Tibial artery (tissue), 4 donors: ENCODE data around the gene AFAP1L2.

Source experiments
- DNase-seq, 2 donors: peaks; one replicate each; pipeline ENCODE4 v3.0.0-alpha.2; 2019
- H3K27ac ChIP-seq, 2 donors: fragments of 200-600 bp; sonication (generic) in 1 of 2; 1 replicate in 1 of 2; 2 replicates in 1 of 2; pipeline ENCODE4 v1.5.1; 2018 to 2019; ENCODE audit warnings: mild to moderate bottlenecking in 1 of 2
- H3K27me3 ChIP-seq, 2 donors: fragments of 200-600 bp; sonication (generic) in 1 of 2; one replicate each; pipeline versions ENCODE4 v1.5.1 to v1.6.0; 2016 to 2019
- H3K36me3 ChIP-seq, 3 donors: fragments of 200-600 bp; sonication (generic) in 2 of 3; one replicate each; pipeline ENCODE4 v1.5.1; 2016 to 2019; ENCODE audit warnings: mild to moderate bottlenecking in 2 of 3
- H3K4me1 ChIP-seq, 4 donors: fragments of 200-600 bp; sonication (generic) in 2 of 4; 1 replicate in 3 of 4; 2 replicates in 1 of 4; pipeline ENCODE4 v1.5.1; 2016 to 2019
- H3K4me3 ChIP-seq, 2 donors: fragments of 200-600 bp; sonication (generic) in 1 of 2; 1 replicate in 1 of 2; 2 replicates in 1 of 2; pipeline ENCODE4 v1.5.1; 2018 to 2019; ENCODE audit warnings: mild to moderate bottlenecking in 2 of 2
- H3K9me3 ChIP-seq, 3 donors: fragments of 200-600 bp; sonication (generic) in 1 of 3; one replicate each; pipeline ENCODE4 v1.5.1; 2016 to 2019
- intact Hi-C: fragments of 100-400 bp; cut with DNase I; formaldehyde crosslinking; loops from one replicate; pipeline ENCODE4 v1.15.0; 2023; ENCODE audit warnings: low total_unique reads
- TF ChIP-seq, protein P1 (sequence below), 2 experiments: fragments of 200-600 bp in 1 of 2; fragments of 450-650 bp in 1 of 2; IDR thresholded peaks; one replicate each; pipeline ENCODE4 v1.5.1; 2017 to 2019; ENCODE audit warnings: antibody characterized with exemption in 2 of 2, mild to moderate bottlenecking in 1 of 2, moderate library complexity in 1 of 2

The AFAP1L2 gene

DNA sequence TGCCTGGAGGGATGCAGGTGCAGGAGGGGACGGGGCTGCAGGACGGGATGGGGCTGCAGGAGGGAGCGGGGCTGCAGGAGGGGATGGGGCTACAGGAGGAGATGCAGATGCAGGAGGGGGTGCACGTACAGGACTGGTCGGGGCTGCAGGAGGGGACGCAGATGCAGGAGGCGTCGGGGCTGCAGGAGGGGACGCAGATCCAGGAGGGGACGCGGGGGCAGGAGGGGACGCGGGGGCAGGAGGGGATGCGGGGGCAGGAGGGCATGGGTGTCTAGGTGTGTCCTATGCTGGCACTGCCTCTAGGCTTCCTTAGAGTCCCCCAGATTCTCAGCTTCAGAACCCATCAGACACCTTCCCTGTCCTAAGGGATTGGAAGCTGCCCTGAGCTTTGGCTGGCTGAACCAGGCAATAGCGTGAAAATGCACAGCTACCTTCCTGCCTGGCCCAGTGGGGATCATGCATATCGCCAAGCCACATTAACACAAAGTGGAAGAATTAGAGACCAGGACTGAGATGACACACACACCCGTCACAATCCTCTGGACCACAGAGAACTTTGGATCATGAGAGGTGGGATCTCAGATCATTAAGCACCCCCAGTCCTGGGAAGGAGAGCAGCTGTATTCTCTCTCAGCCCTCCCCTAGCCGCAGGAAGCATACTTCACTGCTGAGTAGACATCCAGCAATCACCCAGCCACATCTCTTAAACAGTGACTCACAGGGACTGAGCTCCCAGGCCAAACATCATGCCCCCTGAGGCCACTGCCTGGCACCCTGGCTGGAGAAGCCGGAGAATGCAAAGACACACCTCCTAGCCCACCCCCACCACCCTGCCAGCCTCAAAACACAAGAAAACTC lies 98.0 kb downstream of the AFAP1L2 start:
- TF ChIP-seq, protein P1, sequence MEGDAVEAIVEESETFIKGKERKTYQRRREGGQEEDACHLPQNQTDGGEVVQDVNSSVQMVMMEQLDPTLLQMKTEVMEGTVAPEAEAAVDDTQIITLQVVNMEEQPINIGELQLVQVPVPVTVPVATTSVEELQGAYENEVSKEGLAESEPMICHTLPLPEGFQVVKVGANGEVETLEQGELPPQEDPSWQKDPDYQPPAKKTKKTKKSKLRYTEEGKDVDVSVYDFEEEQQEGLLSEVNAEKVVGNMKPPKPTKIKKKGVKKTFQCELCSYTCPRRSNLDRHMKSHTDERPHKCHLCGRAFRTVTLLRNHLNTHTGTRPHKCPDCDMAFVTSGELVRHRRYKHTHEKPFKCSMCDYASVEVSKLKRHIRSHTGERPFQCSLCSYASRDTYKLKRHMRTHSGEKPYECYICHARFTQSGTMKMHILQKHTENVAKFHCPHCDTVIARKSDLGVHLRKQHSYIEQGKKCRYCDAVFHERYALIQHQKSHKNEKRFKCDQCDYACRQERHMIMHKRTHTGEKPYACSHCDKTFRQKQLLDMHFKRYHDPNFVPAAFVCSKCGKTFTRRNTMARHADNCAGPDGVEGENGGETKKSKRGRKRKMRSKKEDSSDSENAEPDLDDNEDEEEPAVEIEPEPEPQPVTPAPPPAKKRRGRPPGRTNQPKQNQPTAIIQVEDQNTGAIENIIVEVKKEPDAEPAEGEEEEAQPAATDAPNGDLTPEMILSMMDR (IDR thresholded peaks at IDR 0.05), result no peak
- no peaks in the 10 kb centered on the region for H3K27me3 ChIP-seq
- H3K27ac ChIP-seq, result no peak overlapping the region
- DNase-seq, result peak in 1 of 2 donors; percentile 41
- H3K9me3 ChIP-seq, result no peaks in the 10 kb centered on the region
- H3K36me3 ChIP-seq, result peaks cover 0 to 18% (median 0%) of the 10 kb centered on the region in 3 donors
- peaks cover 0 to 55% (median 24%) of the 10 kb centered on the region in 4 donors for H3K4me1 ChIP-seq
- H3K4me3 ChIP-seq, result no peak overlapping the region
- intact Hi-C loops, result no loop called here

DNA sequence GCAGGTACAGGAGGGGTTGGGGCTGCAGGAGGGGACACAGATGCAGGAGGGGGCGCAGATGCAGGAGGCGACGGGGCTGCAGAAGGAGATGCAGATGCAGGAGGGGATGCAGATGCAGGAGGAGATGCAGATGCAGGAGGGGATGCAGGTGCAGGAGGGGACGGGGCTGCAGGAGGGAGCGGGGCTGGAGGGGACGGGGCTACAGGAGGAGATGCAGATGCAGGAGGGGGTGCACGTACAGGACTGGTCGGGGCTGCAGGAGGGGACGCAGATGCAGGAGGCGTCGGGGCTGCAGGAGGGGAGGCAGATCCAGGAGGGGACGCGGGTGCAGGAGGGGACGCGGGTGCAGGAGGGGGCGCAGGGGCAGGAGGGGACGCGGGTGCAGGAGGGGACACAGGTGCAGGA lies 98.8 kb downstream of the AFAP1L2 start:
- H3K27me3 ChIP-seq, result no peaks in the 10 kb centered on the region
- peak in 1 of 2 donors; percentile 48 for DNase-seq
- peaks cover 0 to 57% (median 25%) of the 10 kb centered on the region in 4 donors for H3K4me1 ChIP-seq
- H3K36me3 ChIP-seq, result peaks cover 0 to 16% (median 0%) of the 10 kb centered on the region in 3 donors
- no peak overlapping the region for H3K4me3 ChIP-seq
- TF ChIP-seq, protein P1 (IDR thresholded peaks at IDR 0.05), result no peak
- H3K9me3 ChIP-seq, result no peaks in the 10 kb centered on the region
- no peak overlapping the region for H3K27ac ChIP-seq
- intact Hi-C loops, result no loop called here

DNA sequence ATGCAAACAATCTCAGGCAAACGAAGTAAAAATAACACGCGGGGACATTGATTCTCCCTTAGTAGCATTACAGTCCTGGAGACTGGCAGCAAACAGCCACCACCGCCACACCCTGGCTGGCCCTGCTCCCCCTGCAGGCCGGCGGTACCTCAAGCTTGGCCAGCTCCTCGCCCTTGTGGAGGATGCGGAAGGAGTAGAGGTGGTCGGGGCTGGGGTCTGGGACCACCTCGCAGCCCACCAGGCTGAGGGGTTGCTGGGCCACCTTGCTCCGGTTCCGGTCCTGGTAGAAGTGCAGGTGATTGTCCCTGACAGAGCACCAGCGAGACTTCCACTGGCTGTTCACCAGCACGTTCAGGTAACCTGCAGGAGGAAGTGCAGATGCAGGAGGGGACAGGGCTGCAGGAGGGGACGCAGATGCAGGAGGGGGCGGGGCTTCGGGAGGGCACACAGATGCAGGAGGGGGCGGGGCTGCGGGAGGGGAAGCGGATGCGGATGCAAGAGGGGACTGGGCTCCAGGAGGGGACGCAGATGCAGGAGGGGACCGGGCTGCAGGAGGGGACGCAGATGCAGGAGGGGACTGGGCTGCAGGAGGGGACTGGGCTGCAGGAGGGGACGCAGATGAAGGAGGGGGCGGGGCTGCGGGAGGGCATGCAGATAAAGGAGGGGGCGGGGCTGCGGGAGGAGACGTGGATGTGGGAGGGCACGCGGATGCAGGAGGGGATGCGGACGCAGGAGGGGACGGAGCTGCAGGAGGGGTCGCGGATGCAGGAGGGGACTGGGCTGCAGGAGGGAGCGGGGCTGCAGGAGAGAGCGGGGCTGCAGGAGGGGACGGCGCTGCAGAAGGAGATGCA lies 99.5 kb downstream of the AFAP1L2 start:
- intact Hi-C loops, result loop anchor here (5.0 kb wide), 1 partner anchor 133 kb away; no protein-coding TSS in a partner anchor
- peak overlapping the region; percentile 36 to 39 for H3K4me3 ChIP-seq
- no peaks in the 10 kb centered on the region for H3K27me3 ChIP-seq
- peaks cover 0 to 23% (median 0%) of the 10 kb centered on the region in 3 donors for H3K36me3 ChIP-seq
- peak in 1 of 2 donors; percentile 69 for DNase-seq
- H3K9me3 ChIP-seq, result no peaks in the 10 kb centered on the region
- TF ChIP-seq, protein P1 (IDR thresholded peaks at IDR 0.05), result peak in 1 of 2 experiments; percentile 36
- peaks cover 0 to 57% (median 25%) of the 10 kb centered on the region in 4 donors for H3K4me1 ChIP-seq
- peak overlapping the region; percentile 54 to 57 for H3K27ac ChIP-seq

DNA sequence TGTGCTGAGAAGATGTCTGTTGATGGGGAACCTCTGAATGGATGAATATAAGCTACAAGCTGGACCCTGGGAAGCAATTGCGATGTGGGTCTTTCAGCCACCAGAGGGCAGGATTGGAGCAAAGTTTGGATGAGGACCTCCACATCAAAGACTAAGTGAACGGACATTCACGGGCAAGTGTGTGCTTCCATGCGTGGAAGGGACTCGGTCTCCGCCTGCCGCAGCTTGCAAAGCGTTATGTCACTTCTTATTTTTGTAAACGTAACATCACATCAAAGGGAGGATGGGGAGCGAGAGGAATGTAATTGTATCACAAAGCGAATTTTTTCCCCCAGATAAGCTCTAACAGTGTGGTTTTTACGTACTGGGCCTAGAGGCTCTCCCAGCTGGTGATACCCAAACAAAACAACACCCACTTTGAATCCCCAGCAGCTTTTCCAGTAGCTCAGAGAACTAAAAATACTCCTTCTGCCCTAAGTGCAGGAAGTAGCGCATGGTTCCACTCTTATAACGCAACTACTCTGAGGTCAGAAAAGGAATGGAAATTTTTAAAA lies 100.2 kb downstream of the AFAP1L2 start:
- TF ChIP-seq, protein P1 (IDR thresholded peaks at IDR 0.05), result peak; percentile 75 to 82
- Histone ChIP-seq H3K36me3 (peaks cover 0 to 19% (median 0%) of the 10 kb centered on the region in 3 donors), H3K27me3 (no peaks in the 10 kb centered on the region), H3K27ac (peak overlapping the region; percentile 54 to 57), H3K9me3 (no peaks in the 10 kb centered on the region), H3K4me3 (peak overlapping the region; percentile 36 to 39), H3K4me1 (peaks cover 0 to 53% (median 25%) of the 10 kb centered on the region in 4 donors)
- intact Hi-C loops, result loop anchor here (5.0 kb wide), 1 partner anchor 133 kb away; no protein-coding TSS in a partner anchor
- peak; percentile 84 to 90 for DNase-seq

DNA sequence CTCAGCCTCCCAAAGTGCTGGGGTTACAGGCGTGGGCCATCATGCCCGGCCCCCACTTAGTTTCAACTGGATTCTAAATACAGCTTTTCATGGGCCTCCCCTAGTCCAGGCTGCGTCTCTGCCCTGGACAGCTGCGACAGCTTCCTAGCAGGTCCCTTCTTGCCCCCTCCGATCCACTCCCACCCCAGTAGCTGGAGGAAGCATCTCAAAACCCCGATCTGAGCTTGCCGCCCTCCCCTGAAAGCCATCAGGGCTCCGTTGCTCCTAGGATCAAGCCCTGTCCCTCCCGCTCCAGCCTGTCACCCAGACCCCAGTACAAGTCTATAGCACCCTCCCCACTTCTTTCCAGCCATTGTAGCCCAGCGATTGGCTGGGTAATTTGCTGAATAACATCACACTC lies 100.7 kb downstream of the AFAP1L2 start:
- H3K4me1 ChIP-seq, result peaks cover 0 to 47% (median 25%) of the 10 kb centered on the region in 4 donors
- no peaks in the 10 kb centered on the region for H3K9me3 ChIP-seq
- H3K27ac ChIP-seq, result peak overlapping the region; percentile 54 to 57
- H3K27me3 ChIP-seq, result no peaks in the 10 kb centered on the region
- H3K4me3 ChIP-seq, result peak overlapping the region in 1 of 2 donors; percentile 39
- TF ChIP-seq, protein P1 (IDR thresholded peaks at IDR 0.05), result no peak
- H3K36me3 ChIP-seq, result peaks cover 0 to 22% (median 0%) of the 10 kb centered on the region in 3 donors
- intact Hi-C loops, result loop anchor here (5.0 kb wide), 1 partner anchor 134 kb away; no protein-coding TSS in a partner anchor
- DNase-seq, result peak in 1 of 2 donors; percentile 48
